Keratinocyte (primary cell): ENCODE results near the gene PDS5A. TPM values are rescaled to one million over a fixed set of nuclear protein-coding genes. Genes with fewer than 3 reads are reported as not detected.

Experiments used
- DNase-seq: peaks from one replicate; pipeline ENCODE4 v3.0.0-alpha.2; 2011; ENCODE audit warnings: low read depth, missing footprints, low spot score
- FAIRE-seq: peaks from 2 replicates; lab custom pipeline; 2011; peaks lifted over from hg19 to GRCh38; lab: Jason Lieb, UNC
- H2AFZ ChIP-seq: 2 replicates; pipeline ENCODE4 v1.6.0; 2012; ENCODE audit warnings: low read length, control low read depth, inconsistent platforms; ENCODE audit not compliant: control insufficient read depth
- H3K27ac ChIP-seq: 2 replicates; pipeline ENCODE4 v1.5.1; 2011; ENCODE audit warnings: low read length; ENCODE audit not compliant: control insufficient read depth, insufficient read depth
- H3K27me3 ChIP-seq: 3 replicates; pipeline ENCODE4 v1.6.0; 2011; ENCODE audit warnings: low read length; ENCODE audit not compliant: control insufficient read depth, insufficient read depth; ENCODE audit errors: extremely low read depth
- H3K36me3 ChIP-seq, 2 experiments: 2 replicates in 1 of 2; 3 replicates in 1 of 2; pipeline ENCODE4 v1.5.1; 2011; ENCODE audit warnings: low read length in 2 of 2, mild to moderate bottlenecking in 1 of 2; ENCODE audit not compliant: control insufficient read depth in 2 of 2, insufficient read depth in 2 of 2; ENCODE audit errors: extremely low read depth in 1 of 2
- H3K4me1 ChIP-seq: 3 replicates; pipeline ENCODE4 v1.5.1; 2011; ENCODE audit warnings: low read length; ENCODE audit not compliant: control insufficient read depth, insufficient read depth; ENCODE audit errors: extremely low read depth
- H3K4me2 ChIP-seq: 3 replicates; pipeline ENCODE4 v1.6.0; 2011; ENCODE audit warnings: low read depth, low read length; ENCODE audit not compliant: control insufficient read depth, insufficient read depth; ENCODE audit errors: extremely low read depth
- H3K4me3 ChIP-seq, 3 experiments: fragments of 200-600 bp in 1 of 3; sonication (generic) in 1 of 3; 2 replicates in 2 of 3; 3 replicates in 1 of 3; pipeline ENCODE4 v1.5.1; 2011 to 2016; ENCODE audit warnings: low read length in 3 of 3, mild to moderate bottlenecking in 3 of 3, control low read depth in 2 of 3, inconsistent platforms in 1 of 3, low read depth in 1 of 3, mixed read lengths in 1 of 3, mixed run types in 1 of 3, moderate library complexity in 1 of 3; ENCODE audit not compliant: control insufficient read depth in 2 of 3, insufficient read depth in 2 of 3; ENCODE audit errors: extremely low read depth in 1 of 3
- H3K79me2 ChIP-seq: 2 replicates; pipeline ENCODE4 v1.6.0; 2012; ENCODE audit warnings: low read length; ENCODE audit not compliant: control insufficient read depth, insufficient read depth
- H3K9ac ChIP-seq: 3 replicates; pipeline ENCODE4 v1.6.0; 2011; ENCODE audit warnings: low read length; ENCODE audit not compliant: control insufficient read depth, insufficient read depth; ENCODE audit errors: extremely low read depth
- H3K9me1 ChIP-seq: 3 replicates; pipeline ENCODE4 v1.6.0; 2011; ENCODE audit warnings: low read length; ENCODE audit not compliant: control insufficient read depth, insufficient read depth; ENCODE audit errors: extremely low read depth
- H3K9me3 ChIP-seq: 2 replicates; pipeline ENCODE4 v1.5.1; 2012; ENCODE audit warnings: low read depth, low read length; ENCODE audit not compliant: control insufficient read depth
- H4K20me1 ChIP-seq: 3 replicates; pipeline ENCODE4 v1.6.0; 2011; ENCODE audit warnings: low read length; ENCODE audit not compliant: control insufficient read depth, insufficient read depth; ENCODE audit errors: extremely low read depth
- EZH2 ChIP-seq: IDR thresholded peaks from one replicate; pipeline ENCODE4 v1.6.1; 2012; ENCODE audit warnings: inconsistent platforms, mild to moderate bottlenecking, low read length, moderate library complexity
- dilution Hi-C: fragments of 300-500 bp; cut with MboI; formaldehyde crosslinking; loops from one replicate; pipeline ENCODE4 v1.7.0; 2020; ENCODE audit warnings: low sequenced_read_pairs; ENCODE audit not compliant: extremely low pct_ligation_motif_present
- polyA plus RNA-seq, 5 experiments: library from polyadenylated mRNA; depleted of rRNA in 3 of 5; stranded (reverse) in 3 of 5; stranded (forward) in 1 of 5; unstranded in 1 of 5; fragments of >200 nt; gene quantifications; 1 replicate in 1 of 5; 2 replicates in 3 of 5; 3 replicates in 1 of 5; pipeline versions ENCODE4 v1.2.1 to v1.2.3, GENCODE V29; 2011 to 2012; ENCODE audit warnings: missing spikeins in 2 of 5, low read depth in 1 of 5, low replicate concordance in 1 of 5
- TF ChIP-seq, protein P1 (sequence below), 3 experiments: IDR thresholded peaks in 1 of 3; conservative IDR thresholded peaks in 1 of 3; optimal IDR thresholded peaks in 1 of 3; 2 replicates in 2 of 3; 3 replicates in 1 of 3; pipeline versions ENCODE3 to v1.5.1; 2011; ENCODE audit warnings: low read length in 3 of 3, mild to moderate bottlenecking in 3 of 3, moderate library complexity in 2 of 3, control low read depth in 1 of 3, inconsistent platforms in 1 of 3; ENCODE audit not compliant: insufficient read depth in 2 of 3; ENCODE audit errors: extremely low read depth in 1 of 3

PDS5A gene
- polyA plus RNA-seq, 1 donor (not counting 4 experiments of a cell fraction or from before 2014, with no cell fraction given): 56.0 TPM

DNA sequence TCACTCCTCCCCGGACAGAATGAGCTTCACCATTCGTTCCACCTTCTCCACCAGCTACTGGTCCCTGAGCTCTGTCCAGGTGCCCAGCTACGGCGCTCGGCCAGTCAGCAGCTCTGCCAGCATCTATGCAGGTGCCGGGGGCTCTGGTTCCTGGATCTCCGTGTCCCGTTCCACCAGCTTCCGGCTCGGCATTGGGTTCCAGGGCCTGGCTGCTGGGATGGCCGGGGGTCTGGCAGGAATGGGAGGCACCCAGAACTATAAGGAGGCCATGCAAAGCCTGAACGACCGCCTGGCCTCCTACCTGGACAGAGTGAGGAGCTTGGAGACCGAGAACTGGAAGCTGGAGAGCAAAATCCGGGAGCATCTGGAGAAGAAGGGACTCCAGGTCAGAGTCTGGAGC lies 42.5 kb upstream of the PDS5A start:
- no peak for DNase-seq
- FAIRE-seq: no peak
- H3K27ac ChIP-seq: no peak overlapping the region
- no peak overlapping the region for H3K4me3 ChIP-seq
- no peaks in the 10 kb centered on the region for H3K27me3 ChIP-seq
- dilution Hi-C loops: no loop called here
- no peaks in the 10 kb centered on the region for H3K9me3 ChIP-seq
- no peaks in the 10 kb centered on the region for H3K9me1 ChIP-seq
- TF ChIP-seq EZH2: no peak
- TF ChIP-seq, protein P1, sequence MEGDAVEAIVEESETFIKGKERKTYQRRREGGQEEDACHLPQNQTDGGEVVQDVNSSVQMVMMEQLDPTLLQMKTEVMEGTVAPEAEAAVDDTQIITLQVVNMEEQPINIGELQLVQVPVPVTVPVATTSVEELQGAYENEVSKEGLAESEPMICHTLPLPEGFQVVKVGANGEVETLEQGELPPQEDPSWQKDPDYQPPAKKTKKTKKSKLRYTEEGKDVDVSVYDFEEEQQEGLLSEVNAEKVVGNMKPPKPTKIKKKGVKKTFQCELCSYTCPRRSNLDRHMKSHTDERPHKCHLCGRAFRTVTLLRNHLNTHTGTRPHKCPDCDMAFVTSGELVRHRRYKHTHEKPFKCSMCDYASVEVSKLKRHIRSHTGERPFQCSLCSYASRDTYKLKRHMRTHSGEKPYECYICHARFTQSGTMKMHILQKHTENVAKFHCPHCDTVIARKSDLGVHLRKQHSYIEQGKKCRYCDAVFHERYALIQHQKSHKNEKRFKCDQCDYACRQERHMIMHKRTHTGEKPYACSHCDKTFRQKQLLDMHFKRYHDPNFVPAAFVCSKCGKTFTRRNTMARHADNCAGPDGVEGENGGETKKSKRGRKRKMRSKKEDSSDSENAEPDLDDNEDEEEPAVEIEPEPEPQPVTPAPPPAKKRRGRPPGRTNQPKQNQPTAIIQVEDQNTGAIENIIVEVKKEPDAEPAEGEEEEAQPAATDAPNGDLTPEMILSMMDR (optimal IDR thresholded peaks at IDR 0.05 in 1 of 3, IDR thresholded peaks at IDR 0.05 in 1 of 3, conservative IDR thresholded peaks at IDR 0.05 in 1 of 3; ENCODE audit: extremely low read depth in 1 of 3, insufficient read depth in 2 of 3, low read length in 3 of 3): no peak
- H2AFZ ChIP-seq: no peak overlapping the region
- no peaks in the 10 kb centered on the region for H3K36me3 ChIP-seq
- H3K4me1 ChIP-seq: peaks cover 5% of the 10 kb centered on the region
- no peaks in the 10 kb centered on the region for H4K20me1 ChIP-seq
- no peaks in the 10 kb centered on the region for H3K79me2 ChIP-seq
- H3K9ac ChIP-seq: no peak overlapping the region
- H3K4me2 ChIP-seq: no peak overlapping the region

DNA sequence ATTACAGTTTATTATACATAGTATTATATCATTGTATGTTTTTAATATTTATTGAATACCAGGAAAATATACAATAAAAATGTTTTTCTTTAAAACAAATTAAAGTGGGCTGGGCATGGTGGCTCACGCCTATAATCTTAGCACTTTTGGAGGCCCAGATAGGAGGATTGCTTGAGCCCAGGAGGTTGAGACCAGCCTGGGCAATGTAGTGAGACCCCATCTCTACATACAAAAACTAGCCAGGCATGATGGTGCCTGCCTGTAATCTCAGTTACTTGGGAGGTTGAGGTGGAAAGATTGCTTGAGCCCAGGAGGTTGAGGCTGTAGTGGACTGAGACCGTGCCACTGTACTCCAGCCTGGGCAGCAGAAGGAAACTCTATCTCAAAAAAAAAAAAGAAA lies 38.3 kb upstream of the PDS5A start:
- Histone ChIP-seq H2AFZ (no peak overlapping the region), H3K4me1 (no peaks in the 10 kb centered on the region), H3K9me1 (no peaks in the 10 kb centered on the region), H3K4me3 (no peak overlapping the region), H3K79me2 (no peaks in the 10 kb centered on the region), H3K36me3 (no peaks in the 10 kb centered on the region), H3K9ac (no peak overlapping the region), H4K20me1 (no peaks in the 10 kb centered on the region), H3K9me3 (no peaks in the 10 kb centered on the region), H3K4me2 (no peak overlapping the region), H3K27me3 (no peaks in the 10 kb centered on the region), H3K27ac (no peak overlapping the region)
- dilution Hi-C loops: no loop called here
- no peak for TF ChIP-seq EZH2
- TF ChIP-seq, protein P1 (optimal IDR thresholded peaks at IDR 0.05 in 1 of 3, IDR thresholded peaks at IDR 0.05 in 1 of 3, conservative IDR thresholded peaks at IDR 0.05 in 1 of 3; ENCODE audit: extremely low read depth in 1 of 3, insufficient read depth in 2 of 3, low read length in 3 of 3): no peak
- FAIRE-seq (no peak), DNase-seq (no peak)
